ENCODE results near the gene SP3.

Gene SP3

DNA sequence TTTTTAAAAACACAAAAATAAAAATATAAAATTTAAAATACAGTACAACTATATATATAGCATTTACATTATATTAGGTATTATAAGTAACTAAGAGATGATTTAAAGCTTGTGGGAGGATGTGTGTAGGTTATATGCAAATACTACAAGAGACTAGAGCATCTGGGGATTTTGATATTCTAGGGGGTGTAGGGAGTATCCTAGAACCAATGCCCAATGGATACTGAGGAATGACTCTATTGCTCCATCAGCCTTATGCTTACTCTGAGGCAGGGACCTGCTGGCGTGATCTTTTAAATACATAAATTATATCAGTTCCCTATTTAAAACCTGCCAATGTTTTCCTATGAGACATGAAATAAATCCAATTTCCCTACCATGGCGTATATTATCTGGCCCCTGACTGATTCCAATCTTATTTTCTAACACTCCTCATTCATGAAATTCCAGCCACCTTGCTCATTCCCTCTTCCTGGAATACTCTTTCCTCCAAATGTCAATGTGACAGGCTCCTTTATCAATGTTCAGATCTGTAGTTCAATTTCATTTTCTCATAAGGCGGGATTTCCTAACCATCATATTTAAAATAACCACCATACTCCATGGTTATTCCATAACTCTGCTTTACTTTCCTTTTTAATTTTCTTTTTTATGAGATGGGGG is 22.2 kb downstream of the SP3 start:
- H3K27me3 ChIP-seq (ENCODE audit: insufficient read depth, low read length, poor library complexity): no peaks in the 10 kb centered on the region
- H3K4me1 ChIP-seq (ENCODE audit: insufficient read depth, low read length): no peaks in the 10 kb centered on the region
- no peak overlapping the region for H3K27ac ChIP-seq (ENCODE audit: low read length)
- no peaks in the 10 kb centered on the region for H3K9me3 ChIP-seq (ENCODE audit: insufficient read depth, low read length, severe bottlenecking)
- no peak overlapping the region for H3K4me2 ChIP-seq (ENCODE audit: insufficient read depth, low read length)
- H2AFZ ChIP-seq (ENCODE audit: low read depth, low read length): no peak overlapping the region
- H3K79me2 ChIP-seq (ENCODE audit: insufficient read depth, low read length): peaks cover 100% of the 10 kb centered on the region
- TF ChIP-seq EZH2 (IDR thresholded peaks at IDR 0.05; ENCODE audit: borderline replicate concordance, low read depth, low read length, severe bottlenecking): no peak
- no peak for TF ChIP-seq CTCF (IDR thresholded peaks at IDR 0.05; ENCODE audit: borderline replicate concordance, extremely low read depth, low read length, poor library complexity, severe bottlenecking)
- H4K20me1 ChIP-seq (ENCODE audit: insufficient read depth, low read length): peaks cover 92% of the 10 kb centered on the region
- ATAC-seq (ENCODE audit: insufficient read depth, low read depth): no peak
- peaks cover 22% of the 10 kb centered on the region for H3K36me3 ChIP-seq (ENCODE audit: insufficient read depth, low read length)
- no peak overlapping the region for H3K4me3 ChIP-seq (ENCODE audit: low read depth in 1 of 2, low read length in 2 of 2)
- DNase-seq: no peak
- no peak overlapping the region for H3K9ac ChIP-seq (ENCODE audit: low read depth, low read length)

DNA sequence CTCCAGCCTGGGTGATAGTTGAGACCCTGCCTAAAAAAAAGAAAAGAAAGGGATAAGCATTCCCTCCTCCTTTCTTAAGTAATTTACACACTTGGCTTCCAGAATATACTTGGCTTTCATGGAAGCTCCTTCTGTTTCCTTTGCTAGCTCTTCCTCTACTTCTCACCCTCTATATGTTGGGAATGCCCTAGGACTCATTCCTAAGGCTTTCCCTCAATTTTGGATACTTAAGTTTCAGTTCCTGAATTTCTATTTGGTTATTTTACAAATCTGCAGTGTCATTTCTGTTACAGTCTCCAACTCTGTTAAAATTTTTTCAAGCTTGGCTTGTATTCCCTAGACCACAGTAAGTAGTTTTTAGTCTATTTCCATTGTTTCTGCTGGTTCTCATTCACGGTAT is 23.6 kb downstream of the SP3 start:
- ATAC-seq (ENCODE audit: insufficient read depth, low read depth): no peak
- H3K4me2 ChIP-seq (ENCODE audit: insufficient read depth, low read length): no peak overlapping the region
- DNase-seq: no peak

GRCh38 chr2:173940208-173941020 is 24.8 kb downstream of the SP3 start:
- no peak overlapping the region for H3K4me2 ChIP-seq (ENCODE audit: insufficient read depth, low read length)
- H3K36me3 ChIP-seq (ENCODE audit: insufficient read depth, low read length): peaks cover 18% of the 10 kb centered on the region; the same call in 1 of the 2 replicates
- no peak overlapping the region for H3K4me3 ChIP-seq (ENCODE audit: low read depth in 1 of 2, low read length in 2 of 2)
- no peak overlapping the region for H3K9ac ChIP-seq (ENCODE audit: low read depth, low read length)
- DNase-seq: no peak
- H4K20me1 ChIP-seq (ENCODE audit: insufficient read depth, low read length): peaks cover 93% of the 10 kb centered on the region
- H3K4me1 ChIP-seq (ENCODE audit: insufficient read depth, low read length): no peaks in the 10 kb centered on the region
- no peak overlapping the region for H3K27ac ChIP-seq (ENCODE audit: low read length)
- peaks cover 100% of the 10 kb centered on the region for H3K79me2 ChIP-seq (ENCODE audit: insufficient read depth, low read length)
- H3K9me3 ChIP-seq (ENCODE audit: insufficient read depth, low read length, severe bottlenecking): no peaks in the 10 kb centered on the region
- TF ChIP-seq EZH2 (IDR thresholded peaks at IDR 0.05; ENCODE audit: borderline replicate concordance, low read depth, low read length, severe bottlenecking) (no peak), CTCF (IDR thresholded peaks at IDR 0.05; ENCODE audit: borderline replicate concordance, extremely low read depth, low read length, poor library complexity, severe bottlenecking) (no peak)
- no peak overlapping the region for H2AFZ ChIP-seq (ENCODE audit: low read depth, low read length)
- no peaks in the 10 kb centered on the region for H3K27me3 ChIP-seq (ENCODE audit: insufficient read depth, low read length, poor library complexity)
- no peak for ATAC-seq (ENCODE audit: insufficient read depth, low read depth)

More for the DNA sequence above, 23.6 kb downstream of the SP3 start:
- no peak for TF ChIP-seq EZH2 (IDR thresholded peaks at IDR 0.05; ENCODE audit: borderline replicate concordance, low read depth, low read length, severe bottlenecking)
- no peak for TF ChIP-seq CTCF (IDR thresholded peaks at IDR 0.05; ENCODE audit: borderline replicate concordance, extremely low read depth, low read length, poor library complexity, severe bottlenecking)
- peaks cover 91% of the 10 kb centered on the region for H4K20me1 ChIP-seq (ENCODE audit: insufficient read depth, low read length)
- no peaks in the 10 kb centered on the region for H3K9me3 ChIP-seq (ENCODE audit: insufficient read depth, low read length, severe bottlenecking)
- H3K27me3 ChIP-seq (ENCODE audit: insufficient read depth, low read length, poor library complexity): no peaks in the 10 kb centered on the region
- no peak overlapping the region for H3K4me3 ChIP-seq (ENCODE audit: low read depth in 1 of 2, low read length in 2 of 2)
- H3K27ac ChIP-seq (ENCODE audit: low read length): no peak overlapping the region
- peaks cover 10% of the 10 kb centered on the region; the same call in 1 of the 2 replicates for H3K36me3 ChIP-seq (ENCODE audit: insufficient read depth, low read length)
- H3K9ac ChIP-seq (ENCODE audit: low read depth, low read length): no peak overlapping the region
- H3K4me1 ChIP-seq (ENCODE audit: insufficient read depth, low read length): no peaks in the 10 kb centered on the region
- H3K79me2 ChIP-seq (ENCODE audit: insufficient read depth, low read length): peaks cover 100% of the 10 kb centered on the region
- H2AFZ ChIP-seq (ENCODE audit: low read depth, low read length): no peak overlapping the region

All from DND-41 (cell line).